NCI-H526 (cell line): ENCODE measurements around the gene GPHN.

Source experiments
- DNase-seq, 2 experiments: peaks; one replicate each; lab custom pipeline; 2025; lab: John Stamatoyannopoulos, UW

The GPHN gene

DNA sequence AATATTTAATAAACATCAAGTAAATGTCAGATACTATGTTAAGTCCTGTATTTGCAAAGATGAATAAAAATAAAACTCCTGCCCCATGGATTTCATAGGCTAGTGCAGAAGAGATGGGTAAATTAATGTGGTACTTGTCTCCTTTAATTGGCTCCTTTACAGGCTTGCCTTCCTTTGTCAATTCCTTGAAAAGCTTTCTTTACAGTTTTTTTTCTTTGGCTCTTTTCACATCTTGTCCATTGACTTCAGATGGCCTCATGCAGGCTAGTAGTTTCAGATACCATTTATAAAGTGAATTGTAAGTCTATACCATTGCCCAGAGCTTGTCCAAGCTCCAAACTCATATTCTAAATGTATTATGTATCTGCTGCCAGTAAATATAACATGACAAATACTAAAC, 552.6 kb downstream of the GPHN start:
- no peak for DNase-seq

GRCh38 chr14:67067070-67067814, 559.3 kb downstream of the GPHN start:
- peak in 1 of 2 experiments; percentile 1 for DNase-seq

DNA sequence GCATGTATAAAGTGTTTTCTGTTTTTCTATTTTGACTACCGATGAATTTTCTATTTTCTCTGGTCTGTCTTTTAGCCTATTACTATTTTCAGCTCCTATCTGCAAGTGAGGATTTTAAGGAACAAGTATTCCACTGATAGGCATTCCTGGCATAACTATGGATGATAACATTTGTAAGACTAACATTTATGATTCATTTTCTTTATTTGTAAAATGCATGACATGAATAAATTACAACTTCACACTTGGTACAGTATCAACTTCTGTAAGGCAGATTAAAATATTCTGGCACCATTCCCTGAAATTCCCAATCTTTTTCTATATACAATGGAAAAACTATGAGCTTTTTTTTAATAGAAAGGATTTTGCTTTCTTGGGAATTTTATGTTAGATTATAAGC, 560.3 kb downstream of the GPHN start:
- no peak for DNase-seq

- no peak for DNase-seq
Observed at GRCh38 chr14:67071506-67071905, 563.6 kb downstream of the GPHN start.

DNA sequence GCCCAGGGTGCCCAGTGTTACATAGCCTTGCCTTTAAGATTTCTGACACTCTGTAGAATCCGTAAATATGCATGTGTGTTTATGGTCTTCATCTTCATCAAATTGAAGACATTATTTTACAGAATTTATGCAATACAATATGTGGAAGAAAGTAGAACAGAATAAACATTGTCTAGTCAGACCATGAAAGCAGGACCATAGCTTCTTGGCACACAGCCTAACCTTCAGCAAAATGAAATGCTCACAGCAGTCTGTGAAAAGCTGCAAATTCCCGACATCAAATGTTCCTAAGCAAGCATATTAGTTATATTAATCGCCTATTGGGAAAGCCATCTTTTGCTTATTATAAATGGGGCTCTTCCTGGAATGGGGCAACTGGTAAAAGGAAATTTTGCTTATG, 570.0 kb downstream of the GPHN start:
- no peak for DNase-seq

DNA sequence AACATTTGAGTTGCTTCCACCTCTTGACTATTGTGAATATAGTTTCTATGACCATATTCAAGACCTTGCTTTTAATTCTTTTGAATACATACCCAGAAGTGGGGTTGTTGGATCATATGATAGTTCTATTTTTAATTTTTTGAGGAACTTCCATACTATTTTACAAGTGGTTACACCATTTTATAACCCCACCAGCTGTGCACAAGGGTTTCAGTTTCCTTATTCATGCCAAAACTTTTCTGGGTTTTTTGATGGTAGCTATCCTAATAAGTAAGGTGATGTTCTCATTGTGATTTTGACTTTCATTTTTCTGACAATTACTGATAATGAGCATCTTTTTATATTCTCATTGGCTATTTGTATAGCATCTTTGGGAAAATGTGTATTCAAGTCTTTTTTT, 571.9 kb downstream of the GPHN start:
- no peak for DNase-seq

DNA sequence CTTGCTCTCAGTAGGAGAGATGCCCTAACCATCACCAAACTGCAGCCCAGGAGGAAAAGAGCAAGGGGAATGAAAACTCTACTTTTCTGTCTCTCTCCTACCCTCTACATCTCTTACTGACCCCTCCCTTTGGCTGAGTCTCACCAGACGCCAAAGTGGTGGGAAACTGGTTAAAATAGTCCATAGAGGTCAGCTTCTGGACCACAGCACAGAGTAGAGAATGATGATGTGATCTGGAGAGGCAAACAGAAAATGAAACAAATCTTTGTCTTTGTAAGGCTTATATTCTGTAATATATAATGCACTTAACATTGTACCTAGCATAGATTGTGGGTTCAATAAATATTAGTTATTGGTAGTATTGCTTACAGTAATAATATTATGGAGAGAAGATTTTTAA, 600.3 kb downstream of the GPHN start:
- DNase-seq = no peak

- no peak for DNase-seq
Observed at GRCh38 chr14:67111022-67111421, 603.1 kb downstream of the GPHN start.

GRCh38 chr14:67112344-67112743, 604.4 kb downstream of the GPHN start:
- no peak for DNase-seq

GRCh38 chr14:67127174-67127573, 619.2 kb downstream of the GPHN start:
- DNase-seq = no peak

GRCh38 chr14:67129768-67130167, 621.8 kb downstream of the GPHN start:
- no peak for DNase-seq

DNA sequence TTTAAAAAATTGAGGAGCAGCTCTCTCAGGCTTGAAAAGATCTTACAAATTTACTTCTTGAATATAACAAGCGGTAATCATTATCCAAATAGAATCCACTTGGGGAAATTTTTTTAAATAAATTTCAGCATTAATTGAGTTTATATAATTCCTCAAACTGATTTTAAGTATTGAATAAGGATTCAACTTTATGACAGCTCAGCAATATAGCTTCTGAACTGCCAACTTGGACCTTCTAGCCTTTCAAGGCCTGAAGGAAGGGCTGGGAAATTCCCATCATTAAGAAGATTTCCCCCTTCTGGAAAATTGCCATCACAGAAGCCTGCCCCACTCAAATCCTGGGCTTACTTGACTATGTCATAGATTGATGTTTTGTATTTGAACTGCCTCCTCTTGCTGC, 623.7 kb downstream of the GPHN start:
- no peak for DNase-seq

DNA sequence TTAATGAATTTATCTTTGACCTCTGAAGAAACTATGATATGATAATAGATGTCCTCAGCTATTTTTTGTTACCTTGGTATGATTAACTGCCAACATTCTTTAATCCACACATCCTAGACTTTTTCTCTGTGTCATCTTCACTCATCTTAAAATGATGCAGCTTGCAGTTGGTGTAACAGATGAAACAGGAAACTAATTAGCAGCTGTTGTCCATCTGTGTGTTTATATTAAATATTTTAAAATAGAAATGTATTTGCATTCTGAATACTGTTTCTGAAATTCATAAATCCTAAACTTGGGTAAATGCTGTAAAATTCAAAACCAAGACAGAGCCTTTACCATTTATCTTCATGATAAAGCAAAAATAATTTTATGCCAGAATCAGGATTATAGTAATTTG, 625.2 kb downstream of the GPHN start:
- no peak for DNase-seq

- peak; percentile 9 to 22 for DNase-seq
Observed at GRCh38 chr14:67133595-67134441, 625.9 kb downstream of the GPHN start.

GRCh38 chr14:67137744-67138371, 629.9 kb downstream of the GPHN start:
- peak; percentile 3 to 10 for DNase-seq

DNA sequence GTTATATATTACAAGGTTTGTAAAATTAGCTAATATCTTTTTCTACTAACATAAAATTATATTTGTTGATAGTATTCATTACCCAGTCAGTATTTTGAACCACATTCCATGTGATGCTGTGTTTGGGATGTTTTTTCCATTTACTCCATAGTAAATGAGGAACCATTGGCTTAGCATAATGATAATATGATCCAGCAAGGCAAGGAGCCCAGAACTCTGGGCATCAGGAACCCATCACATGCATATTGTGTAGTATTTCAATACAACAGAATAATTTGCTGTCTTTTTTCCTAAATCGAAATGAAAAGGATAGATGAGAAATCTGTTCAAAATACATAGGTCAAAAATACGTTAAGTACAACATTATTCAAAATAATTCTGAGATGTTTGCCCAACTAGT, 632.6 kb downstream of the GPHN start:
- no peak for DNase-seq

GRCh38 chr14:67141146-67141900, 633.4 kb downstream of the GPHN start:
- no peak for DNase-seq

DNA sequence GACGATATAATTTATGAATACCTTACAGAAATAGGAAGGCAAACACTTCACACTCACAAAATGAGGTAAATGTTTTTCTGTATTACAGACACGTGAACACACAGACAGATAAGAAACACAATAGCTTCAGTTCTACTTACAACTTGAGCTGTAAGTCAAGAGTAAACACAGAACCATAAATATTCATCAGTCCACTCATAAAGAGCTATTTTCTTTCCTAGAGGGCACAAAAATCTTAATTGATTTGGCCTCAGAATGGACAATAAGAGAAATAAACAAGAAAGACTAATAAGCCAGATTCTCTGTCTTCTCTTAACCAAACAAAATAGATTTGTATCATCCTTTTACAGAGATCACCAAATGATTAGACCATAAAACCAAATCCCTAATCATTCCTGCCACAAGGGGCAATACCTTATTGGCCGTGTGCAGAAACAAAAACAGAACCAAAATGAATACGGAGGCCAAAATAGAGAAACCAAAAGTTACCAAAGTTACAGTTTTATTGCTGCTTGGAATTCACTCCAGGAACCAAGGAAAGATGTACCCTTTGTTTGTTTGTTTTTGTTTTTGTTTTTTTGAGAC, 643.2 kb downstream of the GPHN start:
- no peak for DNase-seq

DNA sequence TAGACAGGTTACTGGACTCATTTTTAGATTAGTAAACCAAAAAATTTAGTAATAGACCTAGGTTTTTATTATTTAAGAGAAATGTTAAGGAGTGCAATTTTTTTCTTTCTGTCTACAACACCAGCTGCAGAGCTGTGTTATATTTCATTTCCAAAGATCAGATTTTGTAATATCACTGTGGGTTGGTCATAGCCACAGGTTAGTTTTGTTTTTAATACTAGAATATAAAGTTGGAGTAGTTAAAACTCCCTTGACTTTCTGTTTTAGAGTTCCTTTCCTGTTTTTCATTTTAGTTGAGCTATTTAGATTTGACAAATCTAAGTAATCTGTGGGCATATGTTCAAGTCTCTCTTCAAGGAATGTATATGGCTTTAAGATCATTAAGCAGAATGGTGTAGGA, 650.6 kb downstream of the GPHN start:
- no peak for DNase-seq

DNA sequence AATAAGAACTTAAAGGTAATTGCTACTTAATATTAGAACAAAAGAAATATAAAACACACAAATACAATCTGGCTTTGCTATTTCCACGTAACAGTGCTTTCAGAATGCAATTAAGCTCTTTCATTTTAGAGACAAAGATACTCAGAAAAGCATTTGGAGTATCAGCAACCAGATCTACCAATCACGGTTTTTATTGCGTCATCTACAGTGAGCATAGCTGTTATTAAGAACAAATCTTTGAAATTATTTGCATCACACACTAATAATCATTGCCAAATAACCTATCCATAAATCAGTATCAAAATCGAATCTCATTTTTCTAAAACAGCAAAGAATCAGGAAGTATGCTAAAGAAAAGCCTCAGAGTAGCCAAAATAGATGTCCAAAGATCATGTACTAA, 654.4 kb downstream of the GPHN start:
- no peak for DNase-seq

- DNase-seq = peak; percentile 12 to 52
Observed at GRCh38 chr14:67166450-67166853, 658.5 kb downstream of the GPHN start.
